B cell (primary cell): Measurements from ENCODE around the gene FKBP2.

ENCODE experiments used
- EZH2 ChIP-seq: IDR thresholded peaks from 2 replicates; pipeline ENCODE4 v1.6.1; 2012; ENCODE audit warnings: borderline replicate concordance, low read depth, mild to moderate bottlenecking, moderate library complexity, low read length; ENCODE audit not compliant: insufficient read depth, poor library complexity, severe bottlenecking
- TF ChIP-seq, protein P1 (sequence below): fragments of 200-600 bp; IDR thresholded peaks from one replicate; pipeline ENCODE4 v1.8.0; 2022; ENCODE audit warnings: antibody characterized with exemption, mild to moderate bottlenecking

DNA sequence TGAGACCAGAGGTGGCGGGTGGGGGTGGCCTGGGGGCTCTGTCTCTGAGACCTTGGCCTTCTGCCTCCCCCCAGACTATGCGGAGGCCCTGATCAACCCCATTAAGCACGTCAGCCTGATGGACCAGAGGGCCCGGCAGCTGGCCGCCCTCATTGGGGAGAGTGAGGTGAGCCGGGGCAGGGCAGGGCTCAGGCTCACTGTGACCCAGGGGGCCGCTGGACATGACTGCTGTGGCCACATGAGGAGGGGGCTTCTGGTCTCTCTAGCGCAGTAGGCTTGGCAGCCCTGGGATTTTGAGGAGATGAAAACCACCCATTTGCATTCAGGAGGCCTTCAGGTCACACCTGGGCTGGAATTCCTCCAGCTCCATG, 23.0 kb downstream of the FKBP2 start:
- TF ChIP-seq, protein P1, sequence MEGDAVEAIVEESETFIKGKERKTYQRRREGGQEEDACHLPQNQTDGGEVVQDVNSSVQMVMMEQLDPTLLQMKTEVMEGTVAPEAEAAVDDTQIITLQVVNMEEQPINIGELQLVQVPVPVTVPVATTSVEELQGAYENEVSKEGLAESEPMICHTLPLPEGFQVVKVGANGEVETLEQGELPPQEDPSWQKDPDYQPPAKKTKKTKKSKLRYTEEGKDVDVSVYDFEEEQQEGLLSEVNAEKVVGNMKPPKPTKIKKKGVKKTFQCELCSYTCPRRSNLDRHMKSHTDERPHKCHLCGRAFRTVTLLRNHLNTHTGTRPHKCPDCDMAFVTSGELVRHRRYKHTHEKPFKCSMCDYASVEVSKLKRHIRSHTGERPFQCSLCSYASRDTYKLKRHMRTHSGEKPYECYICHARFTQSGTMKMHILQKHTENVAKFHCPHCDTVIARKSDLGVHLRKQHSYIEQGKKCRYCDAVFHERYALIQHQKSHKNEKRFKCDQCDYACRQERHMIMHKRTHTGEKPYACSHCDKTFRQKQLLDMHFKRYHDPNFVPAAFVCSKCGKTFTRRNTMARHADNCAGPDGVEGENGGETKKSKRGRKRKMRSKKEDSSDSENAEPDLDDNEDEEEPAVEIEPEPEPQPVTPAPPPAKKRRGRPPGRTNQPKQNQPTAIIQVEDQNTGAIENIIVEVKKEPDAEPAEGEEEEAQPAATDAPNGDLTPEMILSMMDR: no peak
- no peak for TF ChIP-seq EZH2
